Measurements from ENCODE around the gene GTF3C4.

GTF3C4 gene

GRCh38 chr9:132648685-132649084 is 21.6 kb upstream of the GTF3C4 start:
- no peak for DNase-seq

GRCh38 chr9:132651259-132651658 is 19.0 kb upstream of the GTF3C4 start:
- DNase-seq, result no peak

DNA sequence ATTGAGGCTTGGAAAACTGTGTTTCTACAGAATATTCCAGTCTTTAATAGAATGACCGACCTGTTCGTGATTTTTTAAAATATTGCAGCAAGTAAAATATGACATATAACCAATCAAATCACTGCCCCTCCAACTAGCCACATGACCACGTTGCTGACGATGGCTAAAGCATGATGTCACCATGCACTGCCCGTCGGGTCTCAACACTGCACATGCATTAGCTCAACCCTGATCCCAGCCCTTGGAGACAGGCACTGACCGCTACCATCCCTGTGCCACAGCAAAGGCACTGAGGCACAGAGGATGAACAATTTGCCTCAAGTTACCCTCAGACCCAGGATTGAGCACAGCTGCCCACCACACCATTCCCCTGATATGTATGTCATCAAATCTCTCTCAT is 14.0 kb upstream of the GTF3C4 start:
- no peak for DNase-seq

DNA sequence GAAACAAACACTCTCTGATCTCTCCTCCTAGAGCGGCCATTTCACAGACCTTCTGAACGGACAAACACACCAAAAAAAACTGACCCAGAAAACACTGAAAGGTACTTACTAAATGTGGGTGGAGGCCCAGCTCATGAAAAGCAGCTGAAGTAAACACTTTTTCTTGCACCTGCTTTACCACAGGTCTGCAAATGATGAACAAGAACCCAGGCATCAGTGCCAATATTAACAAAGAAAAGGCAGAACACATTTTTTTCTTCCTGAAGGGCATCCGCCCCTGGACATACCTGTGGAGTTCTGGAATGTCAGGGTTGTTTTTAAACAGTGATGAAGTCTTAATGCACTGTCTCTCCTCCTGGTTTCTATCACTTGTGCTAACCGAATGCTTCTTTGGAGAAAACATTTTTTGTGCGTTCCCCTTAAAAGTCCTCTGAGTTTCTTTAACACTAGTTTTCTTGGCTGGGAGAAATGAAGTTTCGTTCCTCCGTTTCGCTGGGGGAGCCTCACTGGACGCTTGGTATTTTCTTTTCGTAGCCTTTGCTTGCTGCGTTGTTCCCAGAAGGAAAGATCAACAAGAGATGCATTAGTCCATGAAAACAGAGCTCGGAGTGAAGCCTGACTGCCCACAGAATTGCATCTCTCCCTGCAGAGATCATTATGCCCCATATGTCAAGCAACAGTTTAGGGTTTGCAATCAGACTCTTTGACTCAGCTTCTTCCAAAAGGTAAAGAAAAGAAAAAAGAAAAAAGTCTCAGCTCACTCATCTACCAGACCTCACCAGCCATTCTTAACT is 7.9 kb upstream of the GTF3C4 start:
- no peak for DNase-seq

GRCh38 chr9:132663117-132663516 is 7.1 kb upstream of the GTF3C4 start:
- DNase-seq, result no peak

DNA sequence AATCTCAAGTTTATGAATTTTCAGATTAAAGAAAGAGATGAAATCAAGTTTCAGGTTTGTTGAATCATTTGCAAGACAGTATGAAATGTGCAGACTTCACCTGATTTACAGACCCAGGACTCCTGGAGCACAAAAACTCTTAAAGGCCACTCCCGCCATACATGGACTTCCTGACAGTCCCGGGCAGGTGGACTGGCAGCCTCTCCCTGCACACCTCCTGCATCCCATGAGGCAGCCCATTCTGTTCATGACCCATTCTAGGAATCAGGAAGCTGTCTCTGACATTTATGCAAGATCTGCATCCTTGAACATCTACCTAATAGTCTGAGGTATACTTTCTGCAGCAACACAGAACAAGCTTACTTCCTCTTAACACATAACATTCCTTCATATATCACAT is 6.4 kb upstream of the GTF3C4 start:
- no peak for DNase-seq

GRCh38 chr9:132669319-132669697 is 956 bp upstream of the GTF3C4 start:
- no peak for DNase-seq

DNA sequence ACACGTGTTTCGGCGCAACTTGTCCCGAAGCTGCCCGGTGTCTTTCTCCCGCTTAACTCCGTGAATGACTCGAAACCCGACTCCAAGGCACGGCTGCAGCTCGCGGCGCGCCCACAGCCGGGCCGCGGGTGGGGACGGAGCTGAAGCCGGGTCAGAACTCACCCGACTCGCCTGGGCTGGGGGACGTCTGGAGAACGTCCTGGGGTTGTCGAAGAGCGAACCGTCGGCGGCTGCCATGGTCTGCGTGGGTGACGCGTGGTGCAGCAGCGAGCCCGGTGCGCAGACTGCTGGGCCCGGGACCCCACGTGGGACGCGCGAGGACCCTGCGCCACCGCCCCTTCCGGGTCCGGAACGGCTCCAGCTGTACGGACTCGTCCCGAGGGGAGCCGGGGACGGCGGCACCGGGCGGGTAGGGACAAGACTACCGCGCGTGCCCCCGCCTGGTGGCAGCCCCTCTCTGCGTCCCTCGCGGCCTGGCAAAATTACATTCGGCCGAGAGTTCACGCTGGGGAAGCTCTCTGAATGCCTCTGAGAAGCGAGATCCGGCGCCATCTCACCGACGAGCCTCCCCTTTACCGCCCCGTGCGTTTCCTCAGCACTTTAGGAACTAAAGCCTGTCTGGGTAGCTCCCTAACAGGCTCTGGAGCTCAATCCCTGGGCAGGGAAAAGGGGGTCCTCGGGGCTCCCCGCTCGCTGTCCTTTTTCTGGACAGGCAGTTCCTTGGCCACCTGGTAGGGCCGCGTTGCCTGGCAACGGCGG is 387 bp upstream of the GTF3C4 start, which contains the start of gene DDX31:
DDX31 (minus strand) TSS at position 286 of the 759 bp plus-strand sequence; CDS start at position 237, 49 bp downstream.
- DNase-seq, result peak; percentile 86

- DNase-seq, result no peak
Measured at GRCh38 chr9:132671620-132672412, 1.6 kb downstream of the GTF3C4 start.

GRCh38 chr9:132672413-132672690 is 2.1 kb downstream of the GTF3C4 start:
- DNase-seq, result no peak

GRCh38 chr9:132673355-132673754 is 3.1 kb downstream of the GTF3C4 start:
- DNase-seq, result no peak

- no peak for DNase-seq
Measured at GRCh38 chr9:132674485-132674884, 4.2 kb downstream of the GTF3C4 start.

DNA sequence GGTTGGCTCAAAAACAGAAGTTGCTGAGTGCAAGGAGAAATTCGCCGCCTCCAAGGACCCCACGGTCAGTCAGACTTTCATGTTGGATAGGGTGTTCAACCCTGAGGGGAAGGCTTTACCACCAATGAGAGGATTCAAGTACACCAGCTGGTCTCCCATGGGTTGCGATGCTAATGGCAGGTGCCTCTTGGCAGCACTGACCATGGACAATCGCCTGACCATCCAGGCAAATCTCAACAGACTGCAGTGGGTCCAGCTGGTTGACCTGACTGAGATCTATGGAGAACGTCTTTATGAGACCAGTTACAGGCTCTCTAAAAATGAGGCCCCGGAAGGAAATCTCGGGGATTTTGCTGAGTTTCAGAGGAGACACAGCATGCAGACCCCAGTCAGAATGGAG is 7.7 kb downstream of the GTF3C4 start:
- DNase-seq, result no peak

GRCh38 chr9:132679946-132680625 is 9.8 kb downstream of the GTF3C4 start:
- no peak for DNase-seq

DNA sequence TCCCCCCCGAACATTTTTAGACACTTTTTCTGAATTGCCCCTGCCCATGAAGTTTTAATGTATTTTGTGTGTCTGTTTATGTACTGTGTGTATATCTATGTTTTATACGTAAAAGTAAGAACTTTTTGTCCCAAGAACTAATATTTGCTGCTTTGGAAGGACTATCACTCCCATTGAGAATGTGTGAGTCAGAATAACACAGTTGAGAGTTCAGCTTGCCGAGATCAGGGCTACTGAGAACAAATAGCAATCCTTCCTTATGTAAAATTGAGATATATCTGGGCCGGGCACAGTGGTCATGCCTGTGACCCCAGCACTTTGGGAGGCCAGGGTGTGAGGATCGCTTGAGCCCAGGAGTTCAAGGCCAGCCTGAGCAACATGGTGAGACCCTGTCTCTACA is 11.3 kb downstream of the GTF3C4 start:
- no peak for DNase-seq

- no peak for DNase-seq
Measured at GRCh38 chr9:132683873-132684272, 13.6 kb downstream of the GTF3C4 start.

- no peak for DNase-seq
Measured at GRCh38 chr9:132690696-132691095, 20.4 kb downstream of the GTF3C4 start.

- DNase-seq, result no peak
Measured at GRCh38 chr9:132694144-132694543, 23.9 kb downstream of the GTF3C4 start.

- no peak for DNase-seq
Measured at GRCh38 chr9:132697230-132697629, 27.0 kb downstream of the GTF3C4 start.

GRCh38 chr9:132698989-132699388 is 28.7 kb downstream of the GTF3C4 start:
- DNase-seq, result no peak

DNA sequence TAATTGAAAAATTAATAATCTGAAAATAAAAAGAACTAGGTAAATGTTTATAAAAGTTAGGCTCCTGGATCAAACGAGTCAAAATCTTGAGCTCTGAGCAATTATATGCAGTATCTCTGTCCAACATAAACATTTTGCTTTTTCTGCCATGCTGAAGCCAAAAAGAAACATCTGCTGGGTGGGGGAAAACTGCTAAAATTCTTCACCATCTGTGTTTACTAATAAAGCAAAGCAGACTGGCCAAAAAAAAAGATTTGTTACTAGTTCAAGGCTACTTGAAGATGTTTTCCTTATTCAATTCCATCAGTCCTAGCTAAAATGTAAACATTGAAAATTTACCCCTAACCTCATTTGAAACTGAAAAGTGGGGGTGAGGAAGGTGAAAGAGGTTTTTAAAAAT is 29.7 kb downstream of the GTF3C4 start:
- no peak for DNase-seq

DNA sequence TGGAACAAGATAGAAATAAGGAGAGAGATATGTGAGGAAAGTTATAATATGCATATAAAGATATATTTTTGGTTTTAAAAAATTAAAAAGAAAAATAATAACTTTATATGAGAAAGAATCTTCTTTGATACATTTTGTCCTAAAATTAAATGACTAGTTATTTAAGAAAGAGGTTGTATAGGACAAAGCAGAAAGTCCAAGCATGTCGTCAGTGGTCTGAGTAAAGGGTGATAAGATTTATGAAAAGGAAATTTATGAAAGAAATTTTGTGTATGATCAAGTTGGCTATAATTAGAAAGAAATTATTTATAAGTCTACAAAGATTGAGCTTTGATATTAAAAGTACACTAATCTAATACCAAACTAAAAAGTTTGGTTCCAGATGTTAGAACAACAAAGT is 32.0 kb downstream of the GTF3C4 start:
- no peak for DNase-seq

DNA sequence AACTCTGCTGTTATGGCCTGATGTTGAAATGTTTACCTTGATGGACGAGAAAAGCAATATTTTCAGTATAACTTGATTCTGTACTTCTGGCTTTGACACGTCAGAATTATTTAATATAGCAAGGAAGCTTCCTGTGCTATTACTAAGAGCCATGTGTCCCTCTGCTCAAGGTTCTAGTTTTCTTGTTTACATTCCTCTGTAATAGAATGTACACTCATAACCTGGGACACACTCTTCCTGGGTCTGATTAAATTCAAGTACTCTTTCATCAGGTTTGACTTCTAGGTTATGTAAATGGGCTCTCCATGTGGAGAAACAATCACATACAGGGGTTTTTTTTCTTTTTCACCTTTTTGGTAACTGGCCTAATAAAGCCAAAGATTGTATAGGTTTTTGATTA is 33.1 kb downstream of the GTF3C4 start:
- no peak for DNase-seq
